GM19463 (cell line): ENCODE measurements around the gene ATP1B1.
A peak's percentile ranks its signal among the peaks of the same experiment; 100 is the strongest.

Experiments
- ATAC-seq: cut with Tn5 transposase; IDR thresholded peaks from one replicate; pipeline ENCODE4 v1.9.1; 2021; ENCODE audit warnings: mild to moderate bottlenecking, moderate library complexity; ENCODE audit not compliant: unreplicated experiment

The ATP1B1 gene

GRCh38 chr1:169106095-169106920 lies at the start of gene ATP1B1:
ATP1B1 (plus strand) TSS chr1:169106690; CDS start chr1:169106830, 140 bp downstream.
- peak; percentile 77 for ATAC-seq

GRCh38 chr1:169059421-169059820 lies 47.1 kb upstream of the ATP1B1 start:
- ATAC-seq = no peak

- ATAC-seq = no peak
These were observed 46.3 kb upstream of the ATP1B1 start for GRCh38 chr1:169060043-169060722.

GRCh38 chr1:169060919-169061639 lies 45.4 kb upstream of the ATP1B1 start:
- no peak for ATAC-seq

GRCh38 chr1:169062152-169062551 lies 44.3 kb upstream of the ATP1B1 start:
- ATAC-seq = no peak

GRCh38 chr1:169064103-169064502 lies 42.4 kb upstream of the ATP1B1 start:
- no peak for ATAC-seq

GRCh38 chr1:169070547-169070946 lies 35.9 kb upstream of the ATP1B1 start:
- no peak for ATAC-seq

- ATAC-seq = no peak
These were observed 35.5 kb upstream of the ATP1B1 start for GRCh38 chr1:169070958-169071357.

GRCh38 chr1:169072945-169073725 lies 33.4 kb upstream of the ATP1B1 start:
- ATAC-seq = no peak

GRCh38 chr1:169078163-169078883 lies 28.2 kb upstream of the ATP1B1 start:
- no peak for ATAC-seq

- ATAC-seq = no peak
These were observed 24.9 kb upstream of the ATP1B1 start for GRCh38 chr1:169081503-169082123.

- ATAC-seq = no peak
These were observed 20.6 kb upstream of the ATP1B1 start for GRCh38 chr1:169085911-169086310.

- no peak for ATAC-seq
These were observed 19.7 kb upstream of the ATP1B1 start for GRCh38 chr1:169086603-169087455.

- no peak for ATAC-seq
These were observed 18.6 kb upstream of the ATP1B1 start for GRCh38 chr1:169087876-169088275.

GRCh38 chr1:169089776-169090175 lies 16.7 kb upstream of the ATP1B1 start:
- ATAC-seq = no peak

- ATAC-seq = no peak
These were observed 16.1 kb upstream of the ATP1B1 start for GRCh38 chr1:169090308-169090899.

- ATAC-seq = peak; percentile 53
These were observed 15.6 kb upstream of the ATP1B1 start for GRCh38 chr1:169090900-169091311.

- ATAC-seq = peak; percentile 77
These were observed 15.0 kb upstream of the ATP1B1 start for GRCh38 chr1:169091480-169091941.
